Umbilical cord (tissue), 2 donors: ENCODE data around the gene KAT6B. TPM values are rescaled to one million over a fixed set of nuclear protein-coding genes. Genes with fewer than 3 reads are reported as not detected.
A peak's percentile ranks its signal among the peaks of the same experiment; 100 is the strongest.

Experiments
- DNase-seq: peaks from one replicate; pipeline ENCODE4 v3.0.0-alpha.2; 2015; ENCODE audit warnings: low spot score
- total RNA-seq: library from RNA; depleted of rRNA; stranded (reverse); fragments of >200 nt; gene quantifications from one replicate; pipeline ENCODE4 v1.2.3, GENCODE V29; 2014; ENCODE audit warnings: low replicate concordance; ENCODE audit not compliant: insufficient read depth

KAT6B gene
- total RNA-seq, 1 donor from 2014 or later: 84.0 TPM

DNA sequence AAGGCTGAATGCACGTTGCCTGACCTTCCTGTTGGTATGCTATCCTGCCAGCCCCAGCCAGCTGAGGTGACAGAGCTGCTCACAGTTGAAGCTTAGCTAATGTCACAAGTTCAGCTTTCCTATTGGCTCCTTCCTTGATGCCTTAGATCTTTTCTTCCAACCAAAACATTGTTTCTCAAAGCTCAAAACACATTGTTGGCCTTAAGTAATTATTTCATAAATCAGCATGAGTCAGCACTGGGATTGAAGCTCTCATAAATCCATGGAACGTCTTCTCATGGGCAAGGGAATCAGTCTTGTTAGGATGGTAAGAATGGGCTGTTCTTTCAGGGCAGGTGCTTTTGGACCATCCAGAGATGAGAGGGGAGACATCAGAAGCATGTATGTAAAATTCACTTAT lies 157.0 kb downstream of the KAT6B start:
- DNase-seq: no peak

DNA sequence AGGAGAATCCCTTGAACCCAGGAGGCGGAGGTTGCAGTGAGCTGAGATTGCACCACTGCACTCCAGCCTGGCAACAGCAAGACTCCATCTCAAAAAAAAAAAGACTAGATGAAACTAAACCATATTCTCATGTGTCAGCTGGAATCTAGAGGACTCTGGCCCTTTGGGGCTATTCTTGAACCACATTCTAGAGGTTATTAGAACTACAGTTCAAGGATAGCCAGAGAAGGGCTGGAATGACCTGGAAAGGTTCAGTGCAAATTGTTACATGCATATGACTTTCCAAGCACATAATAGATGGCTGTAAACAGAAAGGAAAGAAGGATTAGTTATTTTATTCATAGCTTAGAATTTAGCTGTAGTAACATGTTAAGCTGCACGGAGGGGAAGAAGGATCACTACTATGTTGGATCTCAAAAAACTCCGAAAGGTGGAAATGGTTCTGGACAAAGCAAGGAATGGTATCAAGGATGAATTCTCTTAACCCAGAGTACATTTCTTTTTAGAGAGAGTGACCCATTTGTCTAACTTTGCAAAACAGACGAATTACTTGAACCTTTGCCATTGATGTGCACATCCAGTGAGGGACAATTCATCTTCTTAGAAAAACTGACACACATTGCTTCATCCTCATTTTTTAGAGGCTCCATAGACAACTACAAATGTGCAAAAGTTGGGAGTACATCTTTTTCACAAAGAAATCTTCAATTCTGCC lies 161.1 kb downstream of the KAT6B start:
- DNase-seq: no peak

DNA sequence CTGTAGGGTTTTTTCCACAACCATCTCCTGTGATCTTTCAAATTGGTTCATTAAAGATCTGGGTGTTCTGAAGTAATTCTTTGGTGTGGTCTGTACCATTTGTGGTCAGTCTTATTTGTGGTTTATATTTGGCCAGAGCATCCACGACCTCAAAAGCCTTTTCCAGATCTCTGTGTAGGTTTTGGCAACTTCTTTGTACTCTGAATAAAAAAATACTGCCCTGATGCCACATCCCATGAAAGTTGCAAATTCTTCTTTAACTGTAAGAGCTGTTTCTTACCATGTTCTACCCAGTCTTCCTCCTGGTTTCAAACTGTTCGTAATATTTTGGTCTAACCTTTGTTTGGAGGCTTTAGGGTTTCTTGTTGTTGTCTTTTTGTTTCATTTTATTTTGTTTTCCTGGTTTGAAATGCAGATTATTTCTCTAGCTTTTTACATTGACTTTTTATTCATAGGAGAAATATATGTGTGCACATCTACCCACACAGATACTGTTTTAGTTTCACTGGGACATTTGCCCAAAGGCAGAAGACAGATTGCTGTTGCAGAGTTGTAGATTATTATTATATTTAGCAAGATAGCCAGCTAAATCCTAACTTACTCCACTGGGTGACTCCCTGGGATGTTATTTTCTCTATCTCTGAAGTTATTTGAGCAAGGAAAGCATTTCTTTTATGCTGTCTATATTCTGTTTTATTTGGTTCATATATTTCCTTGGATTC lies 161.8 kb downstream of the KAT6B start:
- DNase-seq: peak; percentile 78

DNA sequence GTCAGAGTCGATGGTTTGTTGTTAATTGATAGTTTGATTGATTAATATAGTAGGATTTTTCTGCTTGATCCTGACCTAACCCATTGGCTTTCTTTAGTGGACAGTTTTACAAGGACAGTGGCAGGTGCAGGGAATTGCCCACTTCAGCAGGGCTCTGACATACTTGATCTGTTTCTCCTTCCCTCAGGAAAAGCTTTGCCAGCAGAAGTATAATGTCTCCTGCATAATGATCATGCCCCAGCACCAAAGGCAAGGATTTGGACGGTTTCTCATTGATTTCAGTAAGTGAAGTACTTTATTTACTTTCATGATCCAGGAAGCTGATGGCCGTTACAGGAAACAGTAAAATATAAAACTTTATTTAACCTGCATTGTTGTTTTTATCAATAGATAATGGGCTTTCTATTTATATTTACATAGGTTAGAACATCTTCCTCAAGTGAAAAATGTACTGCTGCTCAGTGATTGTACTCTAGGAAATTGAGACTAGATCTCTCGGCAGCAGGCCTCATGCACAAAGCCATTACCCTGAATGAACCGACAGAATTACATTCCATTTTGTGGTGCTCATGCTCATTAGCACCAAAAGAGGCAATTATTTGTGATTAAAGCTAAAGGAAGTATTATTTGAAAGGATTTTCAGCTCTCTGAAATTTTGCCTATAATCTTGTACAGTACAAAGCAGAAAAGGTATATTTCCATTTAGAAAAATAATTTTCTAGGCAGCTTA lies 162.6 kb downstream of the KAT6B start:
- no peak for DNase-seq

DNA sequence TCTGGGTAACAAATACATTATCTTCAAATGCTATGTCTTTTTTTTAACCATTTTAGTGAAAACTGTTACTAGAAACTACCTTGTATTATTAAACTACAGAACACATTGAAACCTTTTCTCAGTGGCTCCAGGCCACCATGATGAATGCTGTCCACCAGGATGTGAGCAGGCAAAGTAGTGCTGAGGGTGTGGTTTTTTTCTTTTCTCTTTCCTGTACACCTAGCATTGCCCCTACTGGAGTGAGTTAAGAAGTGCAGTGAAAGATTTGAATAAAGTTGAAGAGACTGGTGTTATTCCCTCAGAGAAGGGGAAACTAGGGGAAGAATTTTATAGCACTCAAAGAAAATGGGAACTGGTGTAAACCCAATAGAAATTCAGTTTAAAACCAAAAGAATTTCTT lies 165.0 kb downstream of the KAT6B start:
- DNase-seq: no peak

DNA sequence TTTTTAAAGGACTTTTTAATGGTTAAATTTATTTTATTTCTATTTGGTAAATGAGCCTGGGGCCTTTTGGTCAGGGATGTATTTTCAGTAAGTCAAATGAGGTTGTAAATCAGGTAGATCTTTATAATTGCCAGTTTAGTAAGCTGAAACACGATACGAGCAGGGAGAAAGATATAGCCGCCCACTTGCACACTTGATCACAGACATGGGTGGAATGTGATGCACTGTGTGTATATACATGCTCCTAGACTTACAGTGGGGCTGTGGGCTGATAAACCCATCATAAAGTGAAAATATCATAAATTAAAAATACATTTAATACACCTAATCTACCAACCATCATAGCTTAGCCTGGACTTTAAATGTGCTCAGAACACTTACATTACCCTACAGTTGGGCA lies 165.7 kb downstream of the KAT6B start:
- no peak for DNase-seq

DNA sequence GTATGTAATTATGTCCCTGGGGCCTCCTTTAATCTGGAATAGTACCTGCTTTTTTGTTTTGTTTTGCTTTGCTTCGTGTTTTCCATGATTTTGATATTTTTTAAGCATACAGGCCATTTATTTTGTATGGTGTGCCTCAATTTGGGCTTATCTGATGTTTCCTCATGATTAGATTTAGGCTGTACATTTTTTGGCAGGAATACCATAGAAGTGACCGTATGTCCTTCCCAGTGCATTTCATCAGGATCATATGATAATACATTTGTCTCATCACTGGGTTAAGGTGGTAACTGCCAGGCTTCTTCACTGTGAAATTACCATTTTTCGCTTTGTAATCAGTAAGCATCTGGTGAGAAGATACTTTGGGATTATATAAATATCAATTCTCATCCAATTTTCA lies 167.2 kb downstream of the KAT6B start:
- no peak for DNase-seq

DNA sequence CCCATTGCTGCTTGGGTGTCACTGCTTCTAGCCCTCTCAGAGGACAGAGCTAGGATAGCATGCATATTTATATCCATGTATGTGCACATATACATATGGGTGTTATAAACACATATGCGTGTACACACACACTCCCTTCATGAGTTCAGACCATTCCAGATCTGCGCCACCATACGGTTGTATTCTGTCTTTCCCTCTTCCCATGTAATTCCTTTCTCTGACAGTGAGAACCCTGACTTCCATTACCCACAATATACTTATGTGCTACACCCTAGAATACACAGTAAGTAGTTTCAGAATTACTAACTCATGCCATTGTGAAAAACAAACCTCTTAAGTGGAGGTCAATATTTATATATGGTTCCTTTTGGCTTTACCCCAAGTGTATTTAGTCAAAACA lies 168.5 kb downstream of the KAT6B start:
- no peak for DNase-seq

DNA sequence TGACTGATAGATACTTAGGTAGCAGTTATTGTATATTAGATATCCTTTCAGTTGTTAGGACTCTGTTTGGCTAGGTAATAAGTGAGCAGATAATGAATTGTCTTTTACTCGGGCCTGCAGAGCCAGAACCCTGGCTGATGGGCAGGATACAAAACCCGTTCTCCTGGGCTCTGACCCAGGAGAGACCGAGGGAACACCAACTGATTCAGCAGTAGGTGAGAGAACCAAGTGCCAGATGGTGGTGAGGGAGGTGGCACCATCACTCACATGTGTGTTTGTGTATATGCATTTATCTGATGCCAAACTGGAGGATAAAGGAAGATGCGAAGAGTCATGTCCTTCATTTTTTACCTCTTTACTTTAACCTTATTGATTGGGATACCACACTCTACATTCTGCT lies 169.4 kb downstream of the KAT6B start:
- no peak for DNase-seq

DNA sequence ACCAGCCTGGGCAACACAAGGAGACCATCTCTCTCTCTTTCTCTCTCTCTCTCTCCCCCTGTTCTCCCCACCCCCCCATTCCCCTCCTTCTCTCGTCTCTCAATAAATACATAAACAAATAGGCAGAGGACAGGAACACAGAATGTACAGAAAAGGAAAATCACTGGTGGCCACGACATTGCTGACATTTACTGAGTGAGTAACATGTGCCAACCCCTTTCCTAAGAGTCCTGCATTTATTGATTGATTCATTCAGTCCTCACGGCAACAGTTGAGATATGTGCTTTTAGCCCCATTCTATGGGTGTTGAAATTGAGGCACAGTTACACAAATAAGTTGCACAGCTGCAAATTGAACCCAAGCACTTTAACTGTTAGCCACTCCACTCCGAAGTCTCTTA lies 170.8 kb downstream of the KAT6B start:
- no peak for DNase-seq

DNA sequence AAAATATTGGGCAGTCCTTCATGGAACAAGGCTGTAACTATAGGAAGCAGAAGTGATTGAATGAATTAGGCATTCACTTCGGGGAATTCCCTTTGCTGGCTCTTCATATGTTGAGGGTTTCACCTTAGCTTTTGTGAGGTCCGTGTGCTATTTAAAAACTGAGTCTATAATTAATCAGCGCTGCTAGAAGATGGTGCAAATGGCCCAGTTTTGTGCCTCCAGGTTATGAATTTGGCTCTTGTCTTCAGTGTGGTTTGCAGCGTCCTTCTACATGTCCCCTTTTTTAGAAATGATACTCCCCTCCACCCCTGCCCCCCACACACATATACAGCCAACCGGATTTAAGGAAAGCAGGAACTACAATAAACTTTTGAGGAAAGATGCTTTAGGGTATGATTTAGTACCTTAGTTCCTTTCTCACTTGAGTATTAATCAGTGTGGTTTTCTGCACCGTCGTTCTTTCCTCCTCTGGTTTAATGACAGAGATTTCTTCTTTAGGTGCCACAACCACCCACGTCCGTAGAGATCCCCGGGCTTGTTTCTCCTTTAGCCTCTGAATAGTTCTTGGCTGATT lies 174.4 kb downstream of the KAT6B start:
- DNase-seq: no peak

DNA sequence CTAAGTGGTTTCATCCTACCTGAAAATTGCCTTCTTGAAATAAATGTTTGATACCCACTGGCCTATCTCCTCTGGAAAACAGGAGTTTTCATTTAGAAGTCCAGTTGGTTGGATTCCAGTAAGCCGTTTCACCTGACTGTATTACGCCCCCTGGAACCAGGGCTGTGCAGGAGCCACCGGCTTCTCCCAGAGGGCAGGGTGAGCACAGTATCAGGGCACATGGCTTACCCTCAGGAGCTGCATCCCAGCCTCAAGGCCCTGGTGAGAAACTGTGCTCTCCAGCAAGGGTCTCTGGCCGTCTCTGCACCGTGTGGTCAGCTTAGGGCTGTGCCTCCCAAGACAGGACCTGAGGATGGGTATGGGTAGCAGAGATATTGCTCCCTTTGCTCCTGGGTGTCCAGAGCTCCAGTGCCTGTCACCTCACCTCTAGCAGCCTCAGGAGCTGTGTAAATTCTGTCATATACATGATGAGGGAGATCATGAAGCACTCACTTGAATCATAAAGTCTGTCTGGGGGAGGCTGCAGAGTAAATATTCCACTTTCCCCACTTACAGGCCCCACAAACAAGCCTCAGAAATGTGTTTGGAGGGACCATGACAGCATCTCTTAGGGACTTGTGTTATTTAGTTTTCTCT lies 175.4 kb downstream of the KAT6B start:
- no peak for DNase-seq

DNA sequence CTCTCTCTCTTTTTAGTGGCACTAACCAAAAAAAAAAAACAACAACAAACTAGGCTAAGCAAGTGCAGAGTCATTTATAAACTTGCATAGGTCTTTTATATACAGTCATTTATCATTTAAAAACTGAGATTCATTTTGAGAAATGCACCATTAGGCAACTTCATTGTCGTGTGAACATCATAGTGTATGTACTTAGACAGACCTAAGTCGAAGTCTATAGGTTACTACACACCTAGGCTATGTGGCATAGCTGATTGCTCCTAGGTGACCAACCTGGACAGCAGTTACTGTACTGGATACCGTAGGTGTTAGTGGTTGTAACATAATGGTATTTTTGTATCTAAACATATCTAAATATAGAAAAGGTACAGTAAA lies 175.9 kb downstream of the KAT6B start:
- DNase-seq: no peak

DNA sequence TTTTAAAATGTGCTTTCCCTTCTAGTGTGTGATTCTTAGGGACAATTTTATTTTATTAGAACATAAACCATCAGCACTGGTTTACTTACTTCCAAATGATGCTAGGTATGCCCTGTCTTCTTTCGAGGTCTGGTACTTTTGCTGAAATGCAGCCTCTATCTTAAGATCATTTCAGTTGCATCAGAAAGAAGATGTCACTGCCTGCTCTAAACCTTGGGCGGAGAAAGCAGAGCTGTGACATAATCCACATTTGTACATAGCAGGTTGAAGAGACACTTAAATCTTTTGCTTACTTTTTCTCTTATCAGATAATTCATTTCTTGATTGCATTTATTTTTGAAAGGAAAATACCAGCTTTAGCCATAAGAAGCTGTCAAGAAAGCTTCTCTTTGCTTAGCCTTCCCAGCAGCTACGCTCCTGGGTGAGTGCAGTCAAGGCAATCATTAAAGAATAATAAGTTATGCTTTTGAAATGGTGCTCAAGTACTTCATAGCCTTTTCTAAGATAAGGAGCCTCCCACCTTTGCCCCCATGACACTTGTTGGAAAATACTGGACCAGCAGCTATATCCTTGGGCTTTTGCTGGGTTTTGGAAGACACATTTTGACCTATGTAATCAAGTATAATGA lies 176.7 kb downstream of the KAT6B start:
- DNase-seq: no peak

DNA sequence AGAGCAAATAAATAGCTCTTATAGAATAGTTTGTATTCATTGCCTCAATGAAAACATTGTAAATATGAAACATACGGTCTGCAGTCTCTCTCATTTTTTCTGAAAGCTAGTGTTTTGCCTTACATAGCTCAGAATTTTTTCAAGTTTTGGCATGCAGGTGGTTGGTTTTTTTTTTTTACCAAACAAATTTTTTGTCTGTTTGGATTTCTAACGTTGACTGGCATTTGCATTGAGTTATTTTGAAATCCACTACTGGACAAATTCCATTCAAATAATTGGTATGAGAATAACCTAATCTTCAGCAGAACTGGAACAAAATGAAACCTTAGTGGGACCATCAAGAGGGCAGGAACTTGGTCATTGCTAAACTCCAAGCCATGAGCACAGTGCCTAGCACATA lies 177.5 kb downstream of the KAT6B start:
- no peak for DNase-seq

DNA sequence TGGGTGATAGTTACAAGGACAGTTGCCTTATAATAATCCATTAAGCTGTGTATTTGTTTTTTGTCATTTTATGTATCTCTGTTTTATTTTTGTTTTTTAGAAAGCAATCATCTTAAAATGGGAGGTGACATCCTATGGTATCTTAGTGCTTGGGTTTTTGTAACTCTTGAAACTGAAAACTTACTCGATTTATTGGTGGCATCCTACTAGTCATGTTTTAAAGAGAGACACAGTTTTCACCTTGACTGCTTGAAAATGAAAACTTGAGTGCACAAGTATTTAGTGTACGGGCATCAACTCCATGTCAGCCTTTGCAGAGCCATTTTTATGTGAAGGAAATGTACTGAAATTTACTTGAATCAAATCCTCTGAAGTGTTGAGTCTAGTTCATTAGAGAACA lies 181.2 kb downstream of the KAT6B start:
- DNase-seq: no peak

DNA sequence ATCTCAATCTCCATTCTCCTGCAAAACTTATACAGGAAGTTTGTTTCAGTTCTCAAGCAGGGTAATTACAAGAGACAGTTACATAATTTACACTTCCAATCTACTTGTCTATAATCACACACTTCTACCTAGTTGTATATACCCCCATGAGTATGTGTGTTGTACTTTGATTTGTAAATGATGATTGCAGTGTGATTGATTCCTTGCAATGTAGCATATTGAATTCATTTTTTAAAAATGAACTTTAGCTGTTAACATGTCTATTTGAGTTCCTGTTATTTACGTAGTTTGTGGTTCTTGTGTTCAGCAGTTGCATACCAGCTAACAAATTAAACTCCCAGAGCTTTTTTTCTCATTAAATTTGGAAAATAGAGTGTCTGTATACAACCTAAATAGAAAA lies 182.6 kb downstream of the KAT6B start:
- no peak for DNase-seq

DNA sequence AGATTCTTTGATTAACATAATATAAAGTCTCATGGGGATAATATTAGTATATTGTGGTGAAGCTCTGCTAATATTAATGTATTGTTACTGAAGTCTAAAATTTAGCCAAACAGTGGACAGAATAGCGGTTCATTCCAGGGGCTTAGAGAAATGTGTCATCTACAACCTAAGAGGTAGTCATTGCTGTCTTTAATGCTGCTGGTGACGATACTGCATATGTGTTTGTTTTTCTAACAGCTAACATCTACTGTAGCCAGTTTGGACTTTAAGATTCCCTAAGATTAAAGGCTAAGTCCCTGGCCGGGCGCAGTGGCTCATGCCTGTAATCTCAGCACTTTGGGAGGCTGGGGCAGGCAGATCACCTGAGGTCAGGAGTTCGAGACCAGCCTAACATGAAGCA lies 183.0 kb downstream of the KAT6B start:
- no peak for DNase-seq

DNA sequence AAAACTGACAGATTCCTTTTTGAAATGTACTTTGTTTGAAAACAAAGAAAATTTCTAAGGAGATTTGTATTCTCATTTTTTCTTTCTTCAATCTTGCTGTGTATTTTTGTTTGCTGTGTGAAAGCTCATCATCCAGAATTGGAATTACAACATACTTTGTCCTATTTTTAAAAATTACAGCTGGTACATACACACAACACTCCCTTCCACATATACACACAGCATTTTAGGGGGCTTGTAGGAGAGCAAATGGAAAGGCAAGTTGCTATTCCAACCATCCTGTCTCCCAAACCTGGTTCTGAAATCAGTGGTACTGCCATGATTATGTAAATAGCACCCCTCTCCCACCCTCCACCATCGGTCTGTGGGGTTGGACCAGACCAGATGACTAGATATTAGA lies 184.0 kb downstream of the KAT6B start:
- DNase-seq: no peak

DNA sequence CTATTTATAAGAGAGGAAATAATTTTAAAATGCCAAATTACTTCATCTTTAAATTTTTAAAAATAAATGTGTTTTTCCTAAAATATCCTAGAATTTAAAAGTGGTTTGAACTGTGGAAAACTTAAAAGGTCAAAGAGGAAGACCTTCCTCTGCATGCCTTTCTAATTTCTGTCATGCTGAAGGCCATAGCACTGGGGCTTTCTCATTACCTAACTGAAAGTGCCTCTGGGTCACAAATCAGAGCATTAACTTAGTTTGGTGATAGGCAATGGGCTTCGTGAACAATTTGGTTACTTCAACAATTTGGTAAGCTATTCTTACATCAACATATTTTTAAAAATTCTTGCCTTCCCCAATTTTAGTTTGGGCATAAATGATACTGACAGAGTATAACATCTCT lies 184.8 kb downstream of the KAT6B start:
- no peak for DNase-seq

DNA sequence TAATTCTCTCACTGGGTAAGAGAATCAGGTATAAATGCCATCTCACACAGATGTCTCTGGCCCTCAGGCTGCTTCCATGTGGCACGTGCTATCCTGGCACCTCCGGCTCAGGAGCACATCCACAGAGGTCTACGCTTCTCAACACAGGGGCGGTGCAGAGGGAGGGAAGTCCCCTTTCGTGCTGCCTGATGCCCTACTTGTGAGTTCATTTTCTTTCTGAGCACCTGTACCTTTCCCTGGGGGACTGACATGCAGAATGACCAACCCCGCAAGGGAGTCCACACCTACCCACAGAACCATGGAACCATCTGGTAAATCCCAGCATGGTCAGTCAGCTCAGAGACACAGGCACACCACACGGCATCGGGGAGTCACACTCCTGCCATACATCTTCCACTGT lies 186.1 kb downstream of the KAT6B start:
- DNase-seq: no peak

DNA sequence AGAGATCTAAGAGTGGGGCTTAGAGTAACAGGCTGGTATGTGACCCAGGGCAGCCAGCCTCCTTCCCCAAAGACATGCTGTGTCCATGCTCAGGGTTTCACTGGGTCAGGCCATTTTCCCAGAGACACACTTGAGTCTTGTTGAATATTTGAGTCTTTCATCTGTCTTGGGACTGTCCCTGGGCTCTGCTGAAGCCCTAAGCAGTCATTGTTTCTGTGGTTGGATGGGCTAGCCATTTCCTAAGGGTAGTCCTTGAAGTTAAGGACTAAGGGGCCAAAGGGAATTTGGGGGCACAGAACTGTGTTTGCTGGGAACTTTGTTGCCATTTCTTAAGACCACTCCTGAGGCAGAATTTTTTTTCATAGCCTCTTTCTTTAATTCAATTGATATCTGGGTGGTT lies 186.6 kb downstream of the KAT6B start:
- DNase-seq: no peak
